DOHH2 (cell line): ENCODE data around the gene CDHR2.

Experiments
- H3F3A ChIP-seq: fragments of 200-600 bp; sonication (generic), shearing (Covaris generic); 2 replicates; pipeline ENCODE4 v1.6.0; 2016; ENCODE audit warnings: antibody characterized with exemption, mild to moderate bottlenecking; ENCODE audit not compliant: control insufficient read depth, insufficient read depth
- H3K27ac ChIP-seq: fragments of 200-600 bp; sonication (generic); 2 replicates; pipeline ENCODE4 v1.5.1; 2014; ENCODE audit warnings: low read depth, mild to moderate bottlenecking, low read length, moderate library complexity
- H3K27me3 ChIP-seq: fragments of 200-600 bp; sonication (generic); 2 replicates; pipeline ENCODE4 v1.6.1; 2014; ENCODE audit warnings: mild to moderate bottlenecking, low read length, mixed read lengths; ENCODE audit not compliant: control insufficient read depth
- H3K36me3 ChIP-seq: fragments of 200-600 bp; sonication (generic); 2 replicates; pipeline ENCODE4 v1.6.1; 2014; ENCODE audit warnings: mild to moderate bottlenecking, low read length, moderate library complexity, mixed read lengths; ENCODE audit not compliant: control insufficient read depth
- H3K4me1 ChIP-seq: fragments of 200-600 bp; sonication (generic); 2 replicates; pipeline ENCODE4 v1.6.1; 2014; ENCODE audit warnings: mild to moderate bottlenecking, low read length, mixed read lengths; ENCODE audit not compliant: control insufficient read depth
- H3K4me2 ChIP-seq: fragments of 200-600 bp; sonication (generic); 2 replicates; pipeline ENCODE4 v1.6.0; 2014; ENCODE audit warnings: mild to moderate bottlenecking, low read length, moderate library complexity
- H3K4me3 ChIP-seq: fragments of 200-600 bp; sonication (generic); 2 replicates; pipeline ENCODE4 v1.5.1; 2014; ENCODE audit warnings: mild to moderate bottlenecking, low read length, mixed read lengths
- H3K79me2 ChIP-seq: fragments of 200-600 bp; sonication (generic); 2 replicates; pipeline ENCODE4 v1.6.1; 2014; ENCODE audit warnings: mild to moderate bottlenecking, low read length, mixed read lengths; ENCODE audit not compliant: control insufficient read depth
- H3K9me2 ChIP-seq: fragments of 200-600 bp; sonication (generic); replicated peaks from 2 replicates; pipeline ENCODE4 v1.6.1; 2014; ENCODE audit warnings: mild to moderate bottlenecking, low read length, mixed read lengths; ENCODE audit not compliant: control insufficient read depth
- H3K9me3 ChIP-seq: fragments of 200-600 bp; sonication (generic); 2 replicates; pipeline ENCODE4 v1.6.1; 2014; ENCODE audit warnings: antibody characterized with exemption, low read length, mixed read lengths; ENCODE audit not compliant: control insufficient read depth, insufficient read depth
- H4K20me1 ChIP-seq: fragments of 200-600 bp; sonication (generic); 2 replicates; pipeline ENCODE4 v1.6.0; 2014; ENCODE audit warnings: low read depth, mild to moderate bottlenecking, antibody characterized with exemption, low read length, moderate library complexity; ENCODE audit not compliant: control insufficient read depth, insufficient read depth
- EZH2phosphoT487 ChIP-seq: fragments of 200-600 bp; sonication (generic); IDR thresholded peaks from 2 replicates; pipeline ENCODE4 v1.6.1; 2017; ENCODE audit warnings: borderline replicate concordance, mild to moderate bottlenecking, antibody characterized with exemption, low read length, moderate library complexity, mixed read lengths
- TF ChIP-seq, protein P1 (sequence below): fragments of 200-600 bp; sonication (generic); IDR thresholded peaks from one replicate; pipeline ENCODE4 v1.5.1; 2014; ENCODE audit warnings: antibody characterized with exemption, mild to moderate bottlenecking, low read depth, low read length; ENCODE audit not compliant: poor library complexity, severe bottlenecking

Gene CDHR2

GRCh38 chr5:176548967-176549444, at the start of gene CDHR2:
CDHR2 (plus strand) TSS chr5:176549342; CDS start chr5:176565353, 16,011 bp downstream.
- H3K79me2 ChIP-seq, result peaks cover 5% of the 10 kb centered on the region; the same call in 1 of the 2 replicates
- no peak for TF ChIP-seq EZH2phosphoT487
- TF ChIP-seq, protein P1, sequence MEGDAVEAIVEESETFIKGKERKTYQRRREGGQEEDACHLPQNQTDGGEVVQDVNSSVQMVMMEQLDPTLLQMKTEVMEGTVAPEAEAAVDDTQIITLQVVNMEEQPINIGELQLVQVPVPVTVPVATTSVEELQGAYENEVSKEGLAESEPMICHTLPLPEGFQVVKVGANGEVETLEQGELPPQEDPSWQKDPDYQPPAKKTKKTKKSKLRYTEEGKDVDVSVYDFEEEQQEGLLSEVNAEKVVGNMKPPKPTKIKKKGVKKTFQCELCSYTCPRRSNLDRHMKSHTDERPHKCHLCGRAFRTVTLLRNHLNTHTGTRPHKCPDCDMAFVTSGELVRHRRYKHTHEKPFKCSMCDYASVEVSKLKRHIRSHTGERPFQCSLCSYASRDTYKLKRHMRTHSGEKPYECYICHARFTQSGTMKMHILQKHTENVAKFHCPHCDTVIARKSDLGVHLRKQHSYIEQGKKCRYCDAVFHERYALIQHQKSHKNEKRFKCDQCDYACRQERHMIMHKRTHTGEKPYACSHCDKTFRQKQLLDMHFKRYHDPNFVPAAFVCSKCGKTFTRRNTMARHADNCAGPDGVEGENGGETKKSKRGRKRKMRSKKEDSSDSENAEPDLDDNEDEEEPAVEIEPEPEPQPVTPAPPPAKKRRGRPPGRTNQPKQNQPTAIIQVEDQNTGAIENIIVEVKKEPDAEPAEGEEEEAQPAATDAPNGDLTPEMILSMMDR, result no peak
- no peaks in the 10 kb centered on the region for H4K20me1 ChIP-seq
- H3K9me2 ChIP-seq, result no peaks in the 10 kb centered on the region
- H3K27ac ChIP-seq, result no peak within 1 kb of the TSS
- no peaks in the 10 kb centered on the region for H3K9me3 ChIP-seq
- H3K4me3 ChIP-seq, result no peak within 1 kb of the TSS
- H3K27me3 ChIP-seq, result peaks cover 5% of the 10 kb centered on the region; the same call in 1 of the 2 replicates
- peaks cover 36% of the 10 kb centered on the region for H3K4me1 ChIP-seq
- H3K36me3 ChIP-seq, result no peaks in the 10 kb centered on the region
- peaks cover 10% of the 10 kb centered on the region for H3F3A ChIP-seq
- H3K4me2 ChIP-seq, result peak within 1 kb of the TSS; percentile 49; the same call in 1 of the 2 replicates

DNA sequence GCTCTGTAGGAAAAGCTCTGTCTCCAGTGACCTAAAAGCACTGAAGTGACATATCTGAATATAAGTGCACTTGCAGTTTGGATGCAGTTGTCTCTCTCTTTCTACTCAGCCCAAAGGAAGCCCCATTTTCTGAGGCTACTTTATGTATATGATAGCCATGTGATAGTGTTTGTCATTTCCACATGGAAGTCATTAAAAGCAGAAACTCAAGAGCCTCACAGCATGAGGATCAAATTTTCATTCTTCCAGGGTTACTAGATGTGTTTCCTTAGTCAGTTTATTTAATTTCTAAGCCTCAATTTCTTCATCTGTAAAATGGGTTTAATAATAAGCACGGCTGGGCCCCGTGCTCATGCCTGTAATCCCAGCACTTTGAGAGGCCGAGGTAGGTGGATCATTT, 48.6 kb upstream of the CDHR2 start:
- H3K36me3 ChIP-seq, result peaks cover 66% of the 10 kb centered on the region

GRCh38 chr5:176501333-176501732, 47.8 kb upstream of the CDHR2 start:
- H3K27me3 ChIP-seq, result no peaks in the 10 kb centered on the region
- H3K9me2 ChIP-seq, result no peaks in the 10 kb centered on the region
- TF ChIP-seq EZH2phosphoT487, result no peak
- TF ChIP-seq, protein P1, result no peak
- H3K4me2 ChIP-seq, result no peak overlapping the region
- no peak overlapping the region for H3K4me3 ChIP-seq
- no peaks in the 10 kb centered on the region for H4K20me1 ChIP-seq
- peaks cover 61% of the 10 kb centered on the region for H3K36me3 ChIP-seq
- H3K9me3 ChIP-seq, result no peaks in the 10 kb centered on the region
- no peaks in the 10 kb centered on the region for H3K79me2 ChIP-seq
- H3K4me1 ChIP-seq, result no peaks in the 10 kb centered on the region
- no peaks in the 10 kb centered on the region; the same call in 1 of the 2 replicates for H3F3A ChIP-seq
- H3K27ac ChIP-seq, result no peak overlapping the region

More for the DNA sequence above, 48.6 kb upstream of the CDHR2 start:
- Histone ChIP-seq H4K20me1 (no peaks in the 10 kb centered on the region), H3K27me3 (no peaks in the 10 kb centered on the region), H3K4me3 (no peak overlapping the region), H3K4me1 (no peaks in the 10 kb centered on the region), H3F3A (no peaks in the 10 kb centered on the region; the same call in 1 of the 2 replicates), H3K79me2 (no peaks in the 10 kb centered on the region), H3K9me2 (no peaks in the 10 kb centered on the region), H3K27ac (no peak overlapping the region), H3K9me3 (no peaks in the 10 kb centered on the region), H3K4me2 (no peak overlapping the region)
- TF ChIP-seq EZH2phosphoT487, result no peak
- TF ChIP-seq, protein P1, result no peak
